Gastroesophageal sphincter (tissue), 3 donors: ENCODE data around the gene GSPT2.
"Not testable (repeated sequence)": the region's sequence is repeated elsewhere in the genome, so short reads cannot be mapped to it uniquely, and the experiment has no call there.

Experiments used
- CTCF ChIP-seq, 4 experiments: fragments of 200-600 bp in 2 of 4; fragments of 450-650 bp in 2 of 4; sonication (generic) in 1 of 4; IDR thresholded peaks; one replicate each; pipeline ENCODE4 v1.5.1; 2017 to 2019; ENCODE audit warnings: antibody characterized with exemption in 4 of 4, mild to moderate bottlenecking in 2 of 4, moderate library complexity in 2 of 4
- EP300 ChIP-seq: sonication (generic); formaldehyde crosslinking; IDR thresholded peaks from one replicate; pipeline ENCODE4 v1.6.1; 2017; ENCODE audit warnings: antibody characterized with exemption, mild to moderate bottlenecking
- POLR2A ChIP-seq, 2 donors: fragments of 450-650 bp; IDR thresholded peaks; one replicate each; pipeline ENCODE4 v1.6.1; 2017; ENCODE audit warnings: antibody characterized with exemption in 2 of 2, mild to moderate bottlenecking in 2 of 2, moderate library complexity in 1 of 2
- POLR2AphosphoS5 ChIP-seq: sonication (generic); formaldehyde crosslinking; IDR thresholded peaks from one replicate; pipeline ENCODE4 v1.6.1; 2017; ENCODE audit warnings: antibody characterized with exemption

DNA sequence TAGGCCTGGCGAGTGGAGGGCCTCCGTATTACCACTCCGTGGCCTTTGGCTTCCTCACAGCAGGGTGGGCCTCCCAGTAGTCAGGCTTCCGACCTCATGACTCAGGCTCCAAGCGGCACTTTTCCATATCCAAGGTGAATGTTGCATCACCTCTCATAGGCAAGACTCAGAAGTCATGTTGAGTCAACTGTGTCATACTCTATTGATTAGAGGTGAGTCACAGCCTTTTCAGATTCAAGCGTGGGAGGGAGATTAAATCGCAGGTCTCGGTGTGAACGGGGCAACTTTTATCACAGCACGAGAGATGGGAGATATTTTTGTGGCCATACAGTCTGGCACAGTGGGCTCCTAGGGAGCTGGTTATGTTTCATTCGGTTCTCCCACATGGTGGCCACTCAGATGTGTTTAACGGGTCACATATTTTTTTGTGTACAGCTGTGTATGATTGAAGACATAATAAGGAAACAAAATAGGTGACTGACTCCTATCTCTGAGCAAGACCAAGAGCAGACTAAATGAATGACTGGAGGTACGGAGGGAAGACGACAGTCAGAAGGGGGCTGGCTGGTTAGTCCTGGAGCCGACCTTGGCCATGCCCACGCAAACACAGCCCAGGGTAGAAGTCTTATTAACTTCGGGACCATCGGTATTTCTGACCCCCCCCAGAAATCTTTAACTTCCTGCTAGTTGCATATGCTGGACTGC lies 30.1 kb upstream of the GSPT2 start:
- not testable (repeated sequence) for TF ChIP-seq CTCF (IDR thresholded peaks at IDR 0.05); POLR2AphosphoS5; POLR2A (IDR thresholded peaks at IDR 0.05); EP300
